C1 segment of cervical spinal cord (tissue), 14 donors: ENCODE data around the gene COMMD10.

Experiments used
- DNase-seq, 14 donors: peaks; one replicate each; lab custom pipeline; 2025; lab: John Stamatoyannopoulos, UW

Gene COMMD10

GRCh38 chr5:116291271-116291670 lies 206.4 kb downstream of the COMMD10 start:
- DNase-seq: no peak

- DNase-seq: no peak
Measured at GRCh38 chr5:116292321-116292720, 207.5 kb downstream of the COMMD10 start.

- DNase-seq: no peak
Measured at GRCh38 chr5:116296335-116297072, 211.7 kb downstream of the COMMD10 start.

GRCh38 chr5:116297296-116297814 lies 212.5 kb downstream of the COMMD10 start:
- no peak for DNase-seq

- no peak for DNase-seq
Measured at GRCh38 chr5:116299746-116300640, 215.2 kb downstream of the COMMD10 start.

- DNase-seq: no peak
Measured at GRCh38 chr5:116301110-116301509, 216.3 kb downstream of the COMMD10 start.

GRCh38 chr5:116303340-116303739 lies 218.5 kb downstream of the COMMD10 start:
- no peak for DNase-seq

GRCh38 chr5:116303810-116304209 lies 219.0 kb downstream of the COMMD10 start:
- no peak for DNase-seq

- DNase-seq: no peak
Measured at GRCh38 chr5:116305899-116306298, 221.1 kb downstream of the COMMD10 start.

GRCh38 chr5:116306846-116307245 lies 222.0 kb downstream of the COMMD10 start:
- no peak for DNase-seq

- no peak for DNase-seq
Measured at GRCh38 chr5:116308391-116308790, 223.6 kb downstream of the COMMD10 start.

- no peak for DNase-seq
Measured at GRCh38 chr5:116313366-116313765, 228.5 kb downstream of the COMMD10 start.

- DNase-seq: no peak
Measured at GRCh38 chr5:116315531-116315930, 230.7 kb downstream of the COMMD10 start.

GRCh38 chr5:116318091-116318854 lies 233.4 kb downstream of the COMMD10 start:
- DNase-seq: no peak

- no peak for DNase-seq
Measured at GRCh38 chr5:116320486-116320885, 235.7 kb downstream of the COMMD10 start.

GRCh38 chr5:116329503-116329902 lies 244.7 kb downstream of the COMMD10 start:
- no peak for DNase-seq

- no peak for DNase-seq
Measured at GRCh38 chr5:116340799-116341198, 256.0 kb downstream of the COMMD10 start.
